Glomerular visceral epithelial cell (primary cell): ENCODE results near the gene NABP2.

Experiments used
- DNase-seq: peaks from one replicate; pipeline ENCODE4 v3.0.0-alpha.2; 2016; ENCODE audit errors: extremely low spot score

Gene NABP2

GRCh38 chr12:56278905-56279304 is 54.8 kb downstream of the NABP2 start:
- DNase-seq, result no peak
